Lung (tissue), 12 donors: ENCODE measurements around the gene PARD3. TPM values are rescaled to one million over a fixed set of nuclear protein-coding genes. Genes with fewer than 3 reads are reported as not detected.

Experiments used
- ATAC-seq: fragments of 200-7000 bp; cut with Tn5 transposase; one replicate; pipeline ENCODE4 v1.9.1; 2020; ENCODE audit warnings: moderate number of reproducible peaks; ENCODE audit not compliant: insufficient read depth, low FRiP score
- DNase-seq, 3 donors: peaks; one replicate each; pipeline ENCODE4 v3.0.0-alpha.2; 2013 to 2017
- H3K27ac ChIP-seq, 2 donors: one replicate each; pipeline ENCODE4 v1.5.1; 2013; ENCODE audit warnings: mild to moderate bottlenecking in 2 of 2, moderate library complexity in 2 of 2, control low read depth in 1 of 2, inconsistent platforms in 1 of 2, low read depth in 1 of 2, low read length in 1 of 2
- H3K27me3 ChIP-seq, 3 donors: one replicate each; pipeline ENCODE4 v1.5.1; 2013; ENCODE audit warnings: low read length in 2 of 3; ENCODE audit not compliant: control insufficient read depth in 3 of 3, insufficient read depth in 3 of 3
- H3K36me3 ChIP-seq, 4 donors: one replicate each; pipeline ENCODE4 v1.5.1; 2013; ENCODE audit warnings: low read length in 4 of 4, mild to moderate bottlenecking in 1 of 4, moderate library complexity in 1 of 4; ENCODE audit not compliant: control insufficient read depth in 4 of 4, insufficient read depth in 4 of 4
- H3K4me1 ChIP-seq, 5 donors: one replicate each; pipeline ENCODE4 v1.5.1; 2013; ENCODE audit warnings: low read length in 5 of 5, mild to moderate bottlenecking in 2 of 5, moderate library complexity in 1 of 5; ENCODE audit not compliant: control insufficient read depth in 5 of 5, insufficient read depth in 5 of 5
- H3K4me3 ChIP-seq: one replicate; pipeline ENCODE4 v1.5.1; 2013; ENCODE audit warnings: mild to moderate bottlenecking, control low read depth, moderate library complexity
- H3K9ac ChIP-seq, 2 donors: one replicate each; pipeline ENCODE4 v1.5.1; 2013; ENCODE audit warnings: low read length in 2 of 2, control low read depth in 1 of 2; ENCODE audit not compliant: insufficient read depth in 1 of 2
- H3K9me3 ChIP-seq, 4 donors: one replicate each; pipeline ENCODE4 v1.5.1; 2013; ENCODE audit warnings: low read length in 3 of 4, mild to moderate bottlenecking in 1 of 4, moderate library complexity in 1 of 4; ENCODE audit not compliant: control insufficient read depth in 4 of 4, insufficient read depth in 3 of 4
- CTCF ChIP-seq: IDR thresholded peaks from 2 replicates; pipeline ENCODE4 v1.5.1; 2012; ENCODE audit warnings: mild to moderate bottlenecking; ENCODE audit errors: control extremely low read depth, extremely low read depth
- WGBS, 2 donors: extraction: QIAGEN DNeasy Blood & Tissue Kit; methylation state at CpG; one replicate each; pipeline ENCODE4 v1.1.7; 2013; 5-methylcytosine and 5-hydroxymethylcytosine counted together
- polyA plus RNA-seq, 2 donors: library from polyadenylated mRNA; stranded (reverse); fragments of 200-250 nt; gene quantifications; one replicate each; pipeline ENCODE4 v1.2.1, GENCODE V29; 2013
- total RNA-seq, 2 donors: library from RNA; depleted of rRNA in 1 of 2; stranded (reverse); fragments of >200 nt in 1 of 2; gene quantifications; one replicate each; pipeline ENCODE4 v1.2.1, GENCODE V29; 2014 to 2021
- donor health status: control.
- donor health status: control.
- donor health status: Bipolar disorder and iron deficiency.
- donor health status: healthy.
- donor health status: DM: yes; HTN: yes; CAD: no.

The PARD3 gene
- total and polyA plus RNA-seq, 4 donors, result 10.3 to 69.2 (median 27.6) TPM

GRCh38 chr10:34241226-34242000, 573.7 kb downstream of the PARD3 start:
- no peak overlapping the region for H3K27ac ChIP-seq
- H3K36me3 ChIP-seq, result no peaks in the 10 kb centered on the region
- H3K27me3 ChIP-seq, result no peaks in the 10 kb centered on the region
- ATAC-seq, result no peak
- no peak overlapping the region for H3K9ac ChIP-seq
- H3K4me3 ChIP-seq, result no peak overlapping the region
- no peak for DNase-seq
- peaks cover 0 to 28% (median 6%) of the 10 kb centered on the region in 5 donors for H3K4me1 ChIP-seq
- WGBS, 2 donors, result 80 to 84% methylated on average over 10 of the region's 10 CpGs
- TF ChIP-seq CTCF, result no peak
- H3K9me3 ChIP-seq, result no peaks in the 10 kb centered on the region

DNA sequence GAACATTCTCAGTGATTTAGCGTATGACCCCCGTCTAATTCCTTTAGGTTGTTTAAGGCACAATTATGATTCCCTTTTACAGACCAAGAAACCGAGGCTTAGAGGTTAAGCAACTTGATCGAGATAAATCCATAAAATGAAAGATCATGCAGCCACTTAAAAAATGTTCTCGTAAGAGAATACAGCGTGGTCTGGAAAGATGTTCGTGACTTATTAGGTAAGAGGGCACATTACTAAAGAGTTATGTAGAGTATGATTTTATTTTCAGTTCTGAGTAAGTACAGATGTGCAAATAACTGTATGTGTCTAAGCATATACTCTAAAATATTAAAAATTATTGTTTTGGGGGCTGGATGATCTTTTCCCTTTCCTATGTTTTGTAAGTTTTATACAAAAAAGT, 575.1 kb downstream of the PARD3 start:
- no peaks in the 10 kb centered on the region for H3K27me3 ChIP-seq
- H3K9me3 ChIP-seq, result no peaks in the 10 kb centered on the region
- no peaks in the 10 kb centered on the region for H3K36me3 ChIP-seq
- H3K27ac ChIP-seq, result no peak overlapping the region
- H3K4me1 ChIP-seq, result peaks cover 0 to 34% (median 6%) of the 10 kb centered on the region in 5 donors
- H3K9ac ChIP-seq, result no peak overlapping the region
- TF ChIP-seq CTCF, result no peak
- 85 to 88% methylated on average over 7 of the region's 7 CpGs for WGBS, 2 donors
- H3K4me3 ChIP-seq, result no peak overlapping the region
- DNase-seq (no peak), ATAC-seq (no peak)

GRCh38 chr10:34237898-34238455, 577.1 kb downstream of the PARD3 start:
- H3K9ac ChIP-seq, result no peak overlapping the region
- no peak for TF ChIP-seq CTCF
- no peaks in the 10 kb centered on the region for H3K27me3 ChIP-seq
- H3K4me3 ChIP-seq, result no peak overlapping the region
- no peak for DNase-seq
- H3K27ac ChIP-seq, result no peak overlapping the region
- 90 to 95% methylated on average over 1 of the region's 1 CpG for WGBS, 2 donors
- H3K4me1 ChIP-seq, result peaks cover 0 to 35% (median 2%) of the 10 kb centered on the region in 5 donors
- no peak for ATAC-seq
- H3K9me3 ChIP-seq, result peaks cover 0 to 2% (median 0%) of the 10 kb centered on the region in 4 donors
- no peaks in the 10 kb centered on the region for H3K36me3 ChIP-seq
